Neuronal stem cell (in vitro differentiated cells): ENCODE data around the gene CMTM5. TPM values are rescaled to one million over a fixed set of nuclear protein-coding genes. Genes with fewer than 3 reads are reported as not detected.

Experiments used
- DNase-seq: peaks from one replicate; pipeline ENCODE4 v3.0.0-alpha.2; 2013; ENCODE audit warnings: low spot score
- H2AFZ ChIP-seq: one replicate; pipeline ENCODE4 v1.6.1; 2013; ENCODE audit warnings: mild to moderate bottlenecking, low read length, inconsistent platforms
- H2AK5ac ChIP-seq: 2 replicates; pipeline ENCODE4 v1.6.1; 2013; ENCODE audit warnings: low read depth, mild to moderate bottlenecking, inconsistent platforms, low read length, moderate library complexity, mixed read lengths
- H2BK120ac ChIP-seq: 2 replicates; pipeline ENCODE4 v1.6.1; 2013; ENCODE audit warnings: low read depth, mild to moderate bottlenecking, inconsistent platforms, low read length, moderate library complexity, mixed read lengths
- H2BK12ac ChIP-seq: one replicate; pipeline ENCODE4 v1.6.1; 2013; ENCODE audit warnings: low read length, inconsistent platforms
- H2BK15ac ChIP-seq: 2 replicates; pipeline ENCODE4 v1.6.1; 2013; ENCODE audit warnings: mild to moderate bottlenecking, low read length, inconsistent platforms, mixed read lengths
- H2BK5ac ChIP-seq: one replicate; pipeline ENCODE4 v1.6.1; 2013; ENCODE audit warnings: inconsistent platforms, mild to moderate bottlenecking, low read length, moderate library complexity
- H3K14ac ChIP-seq: one replicate; pipeline ENCODE4 v1.6.1; 2013; ENCODE audit warnings: low read length, inconsistent platforms
- H3K18ac ChIP-seq: 2 replicates; pipeline ENCODE4 v1.6.1; 2013; ENCODE audit warnings: low read length, inconsistent platforms
- H3K23ac ChIP-seq: 2 replicates; pipeline ENCODE4 v1.6.1; 2013; ENCODE audit warnings: low read depth, mild to moderate bottlenecking, mixed read lengths, low read length, inconsistent platforms; ENCODE audit not compliant: poor library complexity
- H3K27ac ChIP-seq: replicated peaks from 3 replicates; pipeline ENCODE4 v1.5.1; 2013; ENCODE audit warnings: low read length, inconsistent platforms
- H3K27me3 ChIP-seq, 3 experiments: 2 replicates each; pipeline ENCODE4 v1.6.1; 2013; ENCODE audit warnings: low read length in 3 of 3, mild to moderate bottlenecking in 2 of 3, inconsistent platforms in 1 of 3, low read depth in 1 of 3, mixed read lengths in 1 of 3, moderate library complexity in 1 of 3; ENCODE audit not compliant: control insufficient read depth in 3 of 3, insufficient read depth in 3 of 3
- H3K36me3 ChIP-seq, 2 donors: replicated peaks in 1 of 2; 2 replicates each; pipeline ENCODE4 v1.6.1; 2013; ENCODE audit warnings: low read length in 2 of 2; ENCODE audit not compliant: control insufficient read depth in 2 of 2, insufficient read depth in 2 of 2
- H3K4ac ChIP-seq: 2 replicates; pipeline ENCODE4 v1.6.1; 2013; ENCODE audit warnings: inconsistent platforms, mild to moderate bottlenecking, low read length, moderate library complexity
- H3K4me1 ChIP-seq, 2 donors: 1 replicate in 1 of 2; 2 replicates in 1 of 2; pipeline ENCODE4 v1.6.1; 2013; ENCODE audit warnings: low read length in 2 of 2, low read depth in 1 of 2; ENCODE audit not compliant: control insufficient read depth in 2 of 2, insufficient read depth in 1 of 2
- H3K4me2 ChIP-seq: one replicate; pipeline ENCODE4 v1.6.1; 2013; ENCODE audit warnings: mild to moderate bottlenecking, low read length, inconsistent platforms; ENCODE audit not compliant: insufficient read depth, poor library complexity, severe bottlenecking
- H3K4me3 ChIP-seq, 2 donors: 2 replicates each; pipeline ENCODE4 v1.5.1; 2013; ENCODE audit warnings: low read length in 2 of 2, mild to moderate bottlenecking in 2 of 2, inconsistent platforms in 1 of 2, moderate library complexity in 1 of 2
- H3K79me1 ChIP-seq: one replicate; pipeline ENCODE4 v1.6.1; 2013; ENCODE audit warnings: low read depth, mild to moderate bottlenecking, inconsistent platforms, low read length, moderate library complexity
- H3K9ac ChIP-seq: one replicate; pipeline ENCODE4 v1.6.1; 2013; ENCODE audit warnings: mild to moderate bottlenecking, low read depth, low read length, inconsistent platforms; ENCODE audit not compliant: poor library complexity
- H3K9me3 ChIP-seq, 2 donors: replicated peaks in 1 of 2; 2 replicates each; pipeline versions ENCODE3 to v1.6.1; 2013; ENCODE audit warnings: low read length in 2 of 2, mild to moderate bottlenecking in 2 of 2, inconsistent platforms in 1 of 2, low read depth in 1 of 2, mixed read lengths in 1 of 2, moderate library complexity in 1 of 2; ENCODE audit not compliant: control insufficient read depth in 2 of 2, insufficient read depth in 1 of 2
- H4K8ac ChIP-seq: one replicate; pipeline ENCODE4 v1.6.1; 2013; ENCODE audit warnings: low read depth, mild to moderate bottlenecking, inconsistent platforms, low read length, moderate library complexity
- H4K91ac ChIP-seq: one replicate; pipeline ENCODE4 v1.6.1; 2013; ENCODE audit warnings: low read length, low read depth, mild to moderate bottlenecking, inconsistent platforms; ENCODE audit not compliant: poor library complexity
- WGBS, 2 donors: extraction: QIAGEN DNeasy Blood & Tissue Kit; methylation state at CpG; one replicate each; pipeline ENCODE4 v1.1.7; 2013; ENCODE audit warnings: missing lambda C conversion rate in 2 of 2, mixed read lengths in 1 of 2; ENCODE audit not compliant: insufficient read length in 2 of 2, insufficient replicate concordance in 1 of 2; ENCODE audit errors: extremely low coverage in 2 of 2; 5-methylcytosine and 5-hydroxymethylcytosine counted together
- polyA plus RNA-seq, 2 experiments: library from polyadenylated mRNA; stranded (reverse); fragments of 200-250 nt; gene quantifications; one replicate each; pipeline ENCODE4 v1.2.3, GENCODE V29; 2013

Gene CMTM5
- 5.0 TPM for polyA plus RNA-seq (2013, experiment 1 of 2)
- 4.4 TPM for polyA plus RNA-seq (2013, experiment 2 of 2)

GRCh38 chr14:23376482-23377197 lies at the start of gene CMTM5:
CMTM5 (plus strand) TSS chr14:23377046; CDS start chr14:23377252, 206 bp downstream.
- Histone ChIP-seq H4K8ac (peak within 1 kb of the TSS; percentile 88), H3K23ac (peak within 1 kb of the TSS; percentile 48), H3K4ac (peak within 1 kb of the TSS; percentile 86), H3K9ac (peak within 1 kb of the TSS; percentile 85), H3K27me3 (peaks cover 0 to 64% (median 0%) of the 10 kb centered on the region in 3 experiments), H4K91ac (peak within 1 kb of the TSS; percentile 76), H3K4me1 (peaks cover 0 to 11% of the 10 kb centered on the region in 2 donors), H3K36me3 (no peaks in the 10 kb centered on the region), H2BK15ac (peak within 1 kb of the TSS; percentile 61), H3K79me1 (no peaks in the 10 kb centered on the region), H2BK5ac (peak within 1 kb of the TSS; percentile 9), H3K18ac (peak within 1 kb of the TSS; percentile 96), H2BK120ac (peak within 1 kb of the TSS; percentile 85), H2AK5ac (peak within 1 kb of the TSS; percentile 92), H3K4me3 (no peak within 1 kb of the TSS), H2BK12ac (peak within 1 kb of the TSS; percentile 78), H3K14ac (peak within 1 kb of the TSS; percentile 95), H3K27ac (no peak within 1 kb of the TSS), H3K9me3 (no peaks in the 10 kb centered on the region), H3K4me2 (peak within 1 kb of the TSS; percentile 41), H2AFZ (peak within 1 kb of the TSS; percentile 66)
- WGBS, 2 donors, result no CpG with 5 or more reads among the region's 13 CpGs
- peak; percentile 51 for DNase-seq

GRCh38 chr14:23327947-23328744 lies 48.7 kb upstream of the CMTM5 start:
- no peaks in the 10 kb centered on the region for H3K27me3 ChIP-seq
- H3K23ac ChIP-seq, result no peak overlapping the region
- H3K4me1 ChIP-seq, result peaks cover 1 to 4% of the 10 kb centered on the region in 2 donors
- no peak overlapping the region for H3K9ac ChIP-seq
- no peaks in the 10 kb centered on the region for H3K9me3 ChIP-seq
- peaks cover 4% of the 10 kb centered on the region for H3K79me1 ChIP-seq
- H2BK5ac ChIP-seq, result no peak overlapping the region
- H3K4me3 ChIP-seq, result no peak overlapping the region
- no peak overlapping the region for H3K27ac ChIP-seq
- no peak overlapping the region for H4K91ac ChIP-seq
- peaks cover 15 to 32% of the 10 kb centered on the region in 2 donors for H3K36me3 ChIP-seq
- no peak overlapping the region for H3K18ac ChIP-seq
- H2BK15ac ChIP-seq, result no peak overlapping the region
- WGBS, 2 donors, result no CpG with 5 or more reads among the region's 4 CpGs
- no peak overlapping the region for H3K4me2 ChIP-seq
- no peak overlapping the region for H3K4ac ChIP-seq
- H2AK5ac ChIP-seq, result no peak overlapping the region
- no peak overlapping the region for H3K14ac ChIP-seq
- H2BK12ac ChIP-seq, result no peak overlapping the region
- no peak overlapping the region for H2BK120ac ChIP-seq
- DNase-seq, result peak; percentile 76
- no peak overlapping the region for H4K8ac ChIP-seq
- no peak overlapping the region for H2AFZ ChIP-seq

- H2BK15ac ChIP-seq, result no peak overlapping the region
- no peak overlapping the region for H3K4ac ChIP-seq
- H2BK120ac ChIP-seq, result no peak overlapping the region
- H2AFZ ChIP-seq, result no peak overlapping the region
- no peak overlapping the region for H3K14ac ChIP-seq
- WGBS, 2 donors, result no CpG with 5 or more reads among the region's 5 CpGs
- no peak overlapping the region for H3K18ac ChIP-seq
- no peak overlapping the region for H4K8ac ChIP-seq
- H3K4me2 ChIP-seq, result no peak overlapping the region
- no peak overlapping the region for H4K91ac ChIP-seq
- no peak overlapping the region for H3K27ac ChIP-seq
- H3K36me3 ChIP-seq, result no peaks in the 10 kb centered on the region
- H3K4me1 ChIP-seq, result no peaks in the 10 kb centered on the region
- H3K79me1 ChIP-seq, result peaks cover 2% of the 10 kb centered on the region
- no peak overlapping the region for H3K23ac ChIP-seq
- no peak overlapping the region for H3K9ac ChIP-seq
- H2BK12ac ChIP-seq, result no peak overlapping the region
- no peak overlapping the region for H3K4me3 ChIP-seq
- H2BK5ac ChIP-seq, result no peak overlapping the region
- H3K27me3 ChIP-seq, result no peaks in the 10 kb centered on the region
- DNase-seq, result no peak
- H3K9me3 ChIP-seq, result peaks cover 2 to 6% of the 10 kb centered on the region in 2 donors
- no peak overlapping the region for H2AK5ac ChIP-seq
These were observed 41.2 kb upstream of the CMTM5 start for GRCh38 chr14:23335623-23336022.
